GM18907 (cell line): ENCODE data around the gene SFXN5.

Source experiments
- ATAC-seq: cut with Tn5 transposase; IDR thresholded peaks from one replicate; pipeline ENCODE4 v1.9.1; 2021; ENCODE audit warnings: mild to moderate bottlenecking, moderate library complexity; ENCODE audit not compliant: unreplicated experiment

The SFXN5 gene

GRCh38 chr2:72959995-72960981, 111.2 kb downstream of the SFXN5 start:
- no peak for ATAC-seq

- no peak for ATAC-seq
These were observed 112.0 kb downstream of the SFXN5 start for GRCh38 chr2:72959554-72959953.

GRCh38 chr2:72958542-72959385, 112.7 kb downstream of the SFXN5 start:
- no peak for ATAC-seq

- no peak for ATAC-seq
These were observed 114.6 kb downstream of the SFXN5 start for GRCh38 chr2:72956936-72957335.

GRCh38 chr2:72956050-72956395, 115.5 kb downstream of the SFXN5 start:
- ATAC-seq, result no peak

- no peak for ATAC-seq
These were observed 116.1 kb downstream of the SFXN5 start for GRCh38 chr2:72955228-72956049.

GRCh38 chr2:72954376-72955227, 116.9 kb downstream of the SFXN5 start:
- ATAC-seq, result no peak

- ATAC-seq, result no peak
These were observed 117.5 kb downstream of the SFXN5 start for GRCh38 chr2:72953976-72954375.

GRCh38 chr2:72953528-72953927, 118.0 kb downstream of the SFXN5 start:
- no peak for ATAC-seq

GRCh38 chr2:72952961-72953360, 118.6 kb downstream of the SFXN5 start:
- no peak for ATAC-seq

GRCh38 chr2:72952110-72952823, 119.2 kb downstream of the SFXN5 start:
- no peak for ATAC-seq

GRCh38 chr2:72951303-72952095, 120.0 kb downstream of the SFXN5 start:
- no peak for ATAC-seq

GRCh38 chr2:72950558-72951255, 120.8 kb downstream of the SFXN5 start:
- no peak for ATAC-seq

- no peak for ATAC-seq
These were observed 121.9 kb downstream of the SFXN5 start for GRCh38 chr2:72949642-72950041.

GRCh38 chr2:72949045-72949444, 122.5 kb downstream of the SFXN5 start:
- ATAC-seq, result no peak

- no peak for ATAC-seq
These were observed 123.3 kb downstream of the SFXN5 start for GRCh38 chr2:72947952-72948830.

- no peak for ATAC-seq
These were observed 125.0 kb downstream of the SFXN5 start for GRCh38 chr2:72946466-72946865.
